ENCODE measurements around the gene NFIB.

Gene NFIB

GRCh38 chr9:14351221-14351836, 37.4 kb upstream of the NFIB start:
- no peak overlapping the region for H3K27ac ChIP-seq (ENCODE audit: poor library complexity, severe bottlenecking)
- H3K4me1 ChIP-seq (ENCODE audit: insufficient read depth, poor library complexity, severe bottlenecking), result no peaks in the 10 kb centered on the region
- H3K4me3 ChIP-seq (ENCODE audit: severe bottlenecking), result no peak overlapping the region
- no peak for TF ChIP-seq CTCF (IDR thresholded peaks at IDR 0.05; ENCODE audit: poor library complexity, severe bottlenecking)
- no peaks in the 10 kb centered on the region for H3K36me3 ChIP-seq (ENCODE audit: low read depth)
- no peaks in the 10 kb centered on the region for H3K9me3 ChIP-seq (ENCODE audit: severe bottlenecking)
- H3K27me3 ChIP-seq (ENCODE audit: insufficient read depth, poor library complexity, severe bottlenecking), result peaks cover 10% of the 10 kb centered on the region
- ATAC-seq (ENCODE audit: low read depth) (no peak), DNase-seq (ENCODE audit: low spot score) (no peak)

DNA sequence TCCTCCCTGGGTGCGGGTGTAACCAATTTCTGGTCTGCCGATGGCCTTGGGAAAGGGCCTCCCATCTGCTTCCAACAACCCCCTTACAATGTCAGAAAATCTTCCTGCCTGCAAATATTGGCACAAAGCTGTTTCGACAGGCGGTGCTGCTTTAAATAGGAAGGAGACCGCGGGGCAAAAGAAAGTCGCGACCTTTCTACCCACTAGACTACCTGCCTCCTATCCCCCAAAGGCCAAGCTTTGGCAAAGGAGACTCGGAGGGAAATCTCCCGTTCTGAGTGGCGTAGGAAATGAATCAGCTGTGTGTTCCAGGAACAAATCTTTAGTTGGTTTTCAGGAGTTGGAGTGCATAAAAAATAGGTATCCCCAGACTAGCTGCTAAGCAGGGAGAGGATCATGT, 36.8 kb upstream of the NFIB start:
- H3K9me3 ChIP-seq (ENCODE audit: severe bottlenecking), result no peaks in the 10 kb centered on the region

GRCh38 chr9:14350349-14350728, 36.4 kb upstream of the NFIB start:
- DNase-seq (ENCODE audit: low spot score) (no peak), ATAC-seq (ENCODE audit: low read depth) (no peak)
- no peaks in the 10 kb centered on the region for H3K36me3 ChIP-seq (ENCODE audit: low read depth)
- no peaks in the 10 kb centered on the region for H3K9me3 ChIP-seq (ENCODE audit: severe bottlenecking)
- no peak overlapping the region for H3K4me3 ChIP-seq (ENCODE audit: severe bottlenecking)
- no peaks in the 10 kb centered on the region for H3K4me1 ChIP-seq (ENCODE audit: insufficient read depth, poor library complexity, severe bottlenecking)
- no peak overlapping the region for H3K27ac ChIP-seq (ENCODE audit: poor library complexity, severe bottlenecking)
- H3K27me3 ChIP-seq (ENCODE audit: insufficient read depth, poor library complexity, severe bottlenecking), result peaks cover 10% of the 10 kb centered on the region
- no peak for TF ChIP-seq CTCF (IDR thresholded peaks at IDR 0.05; ENCODE audit: poor library complexity, severe bottlenecking)

More for the DNA sequence above, 36.8 kb upstream of the NFIB start:
- Histone ChIP-seq H3K27me3 (ENCODE audit: insufficient read depth, poor library complexity, severe bottlenecking) (peaks cover 10% of the 10 kb centered on the region), H3K27ac (ENCODE audit: poor library complexity, severe bottlenecking) (no peak overlapping the region), H3K4me3 (ENCODE audit: severe bottlenecking) (no peak overlapping the region), H3K4me1 (ENCODE audit: insufficient read depth, poor library complexity, severe bottlenecking) (no peaks in the 10 kb centered on the region), H3K36me3 (ENCODE audit: low read depth) (no peaks in the 10 kb centered on the region)
- TF ChIP-seq CTCF (IDR thresholded peaks at IDR 0.05; ENCODE audit: poor library complexity, severe bottlenecking), result no peak
- no peak for DNase-seq (ENCODE audit: low spot score)
- ATAC-seq (ENCODE audit: low read depth), result no peak

- Histone ChIP-seq H3K36me3 (ENCODE audit: low read depth) (no peaks in the 10 kb centered on the region), H3K27me3 (ENCODE audit: insufficient read depth, poor library complexity, severe bottlenecking) (peaks cover 10% of the 10 kb centered on the region), H3K27ac (ENCODE audit: poor library complexity, severe bottlenecking) (no peak overlapping the region), H3K9me3 (ENCODE audit: severe bottlenecking) (no peaks in the 10 kb centered on the region), H3K4me3 (ENCODE audit: severe bottlenecking) (peak overlapping the region; percentile 35), H3K4me1 (ENCODE audit: insufficient read depth, poor library complexity, severe bottlenecking) (no peaks in the 10 kb centered on the region)
- DNase-seq (ENCODE audit: low spot score), result no peak
- no peak for ATAC-seq (ENCODE audit: low read depth)
- no peak for TF ChIP-seq CTCF (IDR thresholded peaks at IDR 0.05; ENCODE audit: poor library complexity, severe bottlenecking)
Observed at GRCh38 chr9:14349447-14350348, 35.8 kb upstream of the NFIB start.

DNA sequence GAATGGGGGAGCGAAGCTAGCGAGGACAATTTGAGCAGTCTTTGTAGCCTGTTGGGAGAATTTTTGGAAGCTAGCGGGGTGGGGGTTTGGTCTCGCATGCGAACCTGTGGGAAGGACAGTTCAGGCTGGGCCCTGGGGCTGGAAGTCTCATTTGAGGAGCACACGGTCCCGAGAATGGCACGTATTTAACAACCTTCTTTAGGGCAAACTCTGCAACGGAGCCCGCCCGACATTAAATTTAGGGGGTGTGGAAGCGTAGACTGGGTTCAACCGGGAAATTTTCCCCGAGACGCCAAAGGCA, 35.2 kb upstream of the NFIB start:
- ATAC-seq (ENCODE audit: low read depth) (no peak), DNase-seq (ENCODE audit: low spot score) (no peak)
- no peak for TF ChIP-seq CTCF (IDR thresholded peaks at IDR 0.05; ENCODE audit: poor library complexity, severe bottlenecking)
- H3K4me1 ChIP-seq (ENCODE audit: insufficient read depth, poor library complexity, severe bottlenecking), result no peaks in the 10 kb centered on the region
- peaks cover 10% of the 10 kb centered on the region for H3K27me3 ChIP-seq (ENCODE audit: insufficient read depth, poor library complexity, severe bottlenecking)
- no peaks in the 10 kb centered on the region for H3K36me3 ChIP-seq (ENCODE audit: low read depth)
- peak overlapping the region; percentile 35 for H3K4me3 ChIP-seq (ENCODE audit: severe bottlenecking)
- H3K9me3 ChIP-seq (ENCODE audit: severe bottlenecking), result no peaks in the 10 kb centered on the region
- no peak overlapping the region for H3K27ac ChIP-seq (ENCODE audit: poor library complexity, severe bottlenecking)

All from RWPE2 (cell line).